Fibroblast of the aortic adventitia (primary cell): Measurements from ENCODE around the gene CACTIN. TPM values are rescaled to one million over a fixed set of nuclear protein-coding genes. Genes with fewer than 3 reads are reported as not detected.

Experiments used
- DNase-seq: peaks from one replicate; pipeline ENCODE4 v3.0.0-alpha.2; 2010; ENCODE audit warnings: low read depth
- H3K4me3 ChIP-seq: 2 replicates; pipeline ENCODE4 v1.5.1; 2011; ENCODE audit warnings: low read depth, mild to moderate bottlenecking, control low read depth, low read length, moderate library complexity
- total RNA-seq: library from RNA; depleted of rRNA; stranded (reverse); fragments of >200 nt; gene quantifications from 2 replicates; pipeline ENCODE4 v1.2.3, GENCODE V29; 2012; ENCODE audit warnings: low replicate concordance
- TF ChIP-seq, protein P1 (sequence below): IDR thresholded peaks from 2 replicates; pipeline ENCODE4 v1.5.1; 2011; ENCODE audit warnings: mild to moderate bottlenecking, low read length, control low read depth, inconsistent platforms; ENCODE audit not compliant: insufficient read depth

CACTIN gene
- total RNA-seq, 1 donor = 15.7 TPM

- no peak overlapping the region for H3K4me3 ChIP-seq
- DNase-seq = no peak
- TF ChIP-seq, protein P1, sequence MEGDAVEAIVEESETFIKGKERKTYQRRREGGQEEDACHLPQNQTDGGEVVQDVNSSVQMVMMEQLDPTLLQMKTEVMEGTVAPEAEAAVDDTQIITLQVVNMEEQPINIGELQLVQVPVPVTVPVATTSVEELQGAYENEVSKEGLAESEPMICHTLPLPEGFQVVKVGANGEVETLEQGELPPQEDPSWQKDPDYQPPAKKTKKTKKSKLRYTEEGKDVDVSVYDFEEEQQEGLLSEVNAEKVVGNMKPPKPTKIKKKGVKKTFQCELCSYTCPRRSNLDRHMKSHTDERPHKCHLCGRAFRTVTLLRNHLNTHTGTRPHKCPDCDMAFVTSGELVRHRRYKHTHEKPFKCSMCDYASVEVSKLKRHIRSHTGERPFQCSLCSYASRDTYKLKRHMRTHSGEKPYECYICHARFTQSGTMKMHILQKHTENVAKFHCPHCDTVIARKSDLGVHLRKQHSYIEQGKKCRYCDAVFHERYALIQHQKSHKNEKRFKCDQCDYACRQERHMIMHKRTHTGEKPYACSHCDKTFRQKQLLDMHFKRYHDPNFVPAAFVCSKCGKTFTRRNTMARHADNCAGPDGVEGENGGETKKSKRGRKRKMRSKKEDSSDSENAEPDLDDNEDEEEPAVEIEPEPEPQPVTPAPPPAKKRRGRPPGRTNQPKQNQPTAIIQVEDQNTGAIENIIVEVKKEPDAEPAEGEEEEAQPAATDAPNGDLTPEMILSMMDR = no peak
Measured at GRCh38 chr19:3595521-3596061, 31.0 kb downstream of the CACTIN start.

GRCh38 chr19:3593156-3593555 is 33.4 kb downstream of the CACTIN start:
- TF ChIP-seq, protein P1 = peak; percentile 0
- no peak overlapping the region for H3K4me3 ChIP-seq
- DNase-seq = no peak

DNA sequence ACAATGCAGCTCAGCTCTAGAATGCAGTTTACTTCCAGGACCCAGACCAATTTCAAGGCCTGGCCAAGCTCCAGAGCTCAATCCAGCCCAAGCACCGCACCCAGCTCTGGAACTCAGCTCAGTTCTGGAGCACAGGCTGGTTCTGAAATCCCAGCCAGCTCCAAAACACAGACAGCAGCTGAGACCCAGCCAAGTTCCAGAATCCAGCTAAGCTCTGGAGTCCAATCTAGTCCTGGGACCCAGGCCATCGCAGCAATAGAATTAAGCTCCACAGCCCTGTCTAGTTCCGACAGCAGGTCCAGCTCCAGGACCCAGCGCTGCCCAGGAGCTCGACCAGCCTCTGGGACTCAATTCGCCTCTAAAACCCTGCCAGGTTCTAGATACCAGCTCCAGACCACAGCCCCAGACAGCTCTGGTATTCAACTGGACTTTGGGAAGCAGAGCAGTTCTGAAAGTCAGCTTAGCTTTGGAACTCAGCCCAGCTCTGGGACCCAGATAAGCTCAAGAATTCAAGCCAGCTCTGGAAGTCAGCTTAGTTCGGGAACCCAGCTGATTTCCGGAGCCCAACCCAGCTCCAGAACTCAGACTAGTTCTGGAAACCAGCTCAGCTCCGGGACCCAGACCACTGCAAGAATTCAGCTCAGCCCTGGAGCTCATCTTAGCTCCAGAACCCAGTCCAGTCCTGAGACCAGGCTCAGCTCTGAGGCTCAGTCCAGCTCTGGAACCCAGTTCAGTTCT is 34.5 kb downstream of the CACTIN start:
- TF ChIP-seq, protein P1 = no peak
- H3K4me3 ChIP-seq = no peak overlapping the region
- peak; percentile 43 for DNase-seq

DNA sequence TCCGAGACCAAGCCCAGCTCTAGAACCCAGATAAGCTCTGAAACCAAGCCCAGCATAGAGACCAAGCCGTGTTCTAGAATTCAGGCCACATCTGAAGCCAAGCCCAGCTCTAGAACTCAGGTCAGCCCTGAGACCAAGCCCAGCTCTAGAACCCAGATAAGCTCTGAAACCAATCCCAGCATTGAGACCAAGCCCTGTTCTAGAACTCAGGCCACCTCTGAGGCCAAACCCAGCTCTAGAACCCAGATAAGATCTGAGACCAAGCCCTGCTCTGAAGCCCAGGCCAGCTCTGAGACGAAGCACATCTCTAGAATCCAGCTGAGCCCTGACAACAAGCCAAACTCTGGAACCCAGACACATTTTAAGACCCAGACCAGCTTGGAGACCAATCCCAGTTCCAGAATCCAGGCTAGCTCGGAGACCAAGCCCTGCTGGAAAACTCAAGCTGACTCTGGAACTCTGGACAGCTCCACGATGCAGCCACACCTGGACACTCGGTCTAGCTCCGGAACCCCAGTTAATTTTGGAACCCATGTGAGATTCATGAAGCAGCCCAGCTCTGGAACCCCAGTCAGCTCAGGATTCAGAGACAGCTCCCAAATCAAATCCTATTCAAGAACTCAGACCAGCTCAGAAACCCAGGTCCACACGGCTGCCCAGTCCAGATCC is 35.5 kb downstream of the CACTIN start:
- TF ChIP-seq, protein P1 = no peak
- H3K4me3 ChIP-seq = no peak overlapping the region
- DNase-seq = no peak

- no peak for DNase-seq
- TF ChIP-seq, protein P1 = no peak
- no peak overlapping the region for H3K4me3 ChIP-seq
Measured at GRCh38 chr19:3589949-3590348, 36.6 kb downstream of the CACTIN start.

- no peak for DNase-seq
- no peak overlapping the region for H3K4me3 ChIP-seq
- TF ChIP-seq, protein P1 = no peak
Measured at GRCh38 chr19:3589439-3589838, 37.2 kb downstream of the CACTIN start.
